GM12891 (cell line): ENCODE results near the gene ADGRB3.

Experiments used
- POLR2A ChIP-seq: IDR thresholded peaks from 2 replicates; pipeline ENCODE4 v1.6.1; 2011; ENCODE audit warnings: low read depth, low read length, control low read depth
- POLR2AphosphoS5 ChIP-seq: IDR thresholded peaks from 2 replicates; pipeline ENCODE4 v1.6.1; 2011; ENCODE audit warnings: low read depth, low read length, control low read depth
- SPI1 ChIP-seq: IDR thresholded peaks from 2 replicates; pipeline ENCODE4 v1.6.1; 2011; ENCODE audit warnings: low read depth, low read length, control low read depth
- TAF1 ChIP-seq: IDR thresholded peaks from 2 replicates; pipeline ENCODE4 v1.6.1; 2011; ENCODE audit warnings: low read depth, low read length, control low read depth

GRCh38 chr6:69007781-69008180 lies 372.7 kb downstream of the ADGRB3 start:
- TF ChIP-seq TAF1 (no peak), POLR2A (no peak), POLR2AphosphoS5 (no peak), SPI1 (no peak)
